GM18907 (cell line): Measurements from ENCODE around the gene DEPDC5.

Experiments
- ATAC-seq: cut with Tn5 transposase; IDR thresholded peaks from one replicate; pipeline ENCODE4 v1.9.1; 2021; ENCODE audit warnings: mild to moderate bottlenecking, moderate library complexity; ENCODE audit not compliant: unreplicated experiment

The DEPDC5 gene

GRCh38 chr22:31944700-31945442, 191.1 kb downstream of the DEPDC5 start:
- peak; percentile 22 for ATAC-seq

DNA sequence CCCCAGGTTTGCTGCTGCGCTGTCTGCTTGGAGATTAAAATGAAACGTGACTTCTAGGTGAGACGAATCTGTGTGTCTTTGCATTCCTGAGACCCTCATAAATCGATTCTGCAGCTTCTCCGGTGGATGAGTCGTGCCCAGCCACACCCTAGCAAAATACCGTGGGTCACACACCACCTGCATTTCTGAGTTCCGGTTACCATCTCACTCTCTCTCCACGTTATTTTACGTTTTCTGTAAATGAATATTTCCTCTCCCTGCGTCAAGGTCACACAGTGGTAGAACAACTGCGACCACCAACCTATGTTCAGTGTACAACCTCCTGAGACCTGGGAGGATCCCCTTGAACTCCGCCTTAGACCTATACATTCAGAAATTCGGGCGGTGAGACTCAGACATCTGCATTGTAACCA, 191.6 kb downstream of the DEPDC5 start:
- ATAC-seq: no peak

GRCh38 chr22:31945971-31946680, 192.3 kb downstream of the DEPDC5 start:
- no peak for ATAC-seq

- ATAC-seq: no peak
These were observed 193.5 kb downstream of the DEPDC5 start for GRCh38 chr22:31947296-31947695.

- ATAC-seq: no peak
These were observed 194.2 kb downstream of the DEPDC5 start for GRCh38 chr22:31948002-31948401.

DNA sequence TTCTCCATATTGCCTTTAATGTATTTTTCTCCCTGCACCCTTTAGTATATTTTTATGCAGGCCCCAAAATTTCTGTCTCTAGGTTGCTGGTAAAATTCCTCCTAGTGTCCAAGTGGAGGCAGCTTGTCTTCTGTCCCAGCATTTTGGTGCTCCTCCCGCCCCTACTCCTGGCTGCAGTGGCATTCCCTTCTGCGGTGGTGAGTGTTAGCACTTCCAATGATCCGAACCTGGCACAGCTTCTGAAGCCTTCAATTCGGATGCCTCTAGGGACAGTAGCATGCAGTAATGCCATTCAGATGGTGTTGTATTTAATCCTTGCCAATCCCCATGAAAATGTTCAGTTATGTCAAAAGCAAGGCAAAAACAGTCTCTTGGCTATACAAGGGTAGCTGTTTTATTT, 196.4 kb downstream of the DEPDC5 start:
- ATAC-seq: no peak

- ATAC-seq: no peak
These were observed 197.6 kb downstream of the DEPDC5 start for GRCh38 chr22:31951194-31952093.

DNA sequence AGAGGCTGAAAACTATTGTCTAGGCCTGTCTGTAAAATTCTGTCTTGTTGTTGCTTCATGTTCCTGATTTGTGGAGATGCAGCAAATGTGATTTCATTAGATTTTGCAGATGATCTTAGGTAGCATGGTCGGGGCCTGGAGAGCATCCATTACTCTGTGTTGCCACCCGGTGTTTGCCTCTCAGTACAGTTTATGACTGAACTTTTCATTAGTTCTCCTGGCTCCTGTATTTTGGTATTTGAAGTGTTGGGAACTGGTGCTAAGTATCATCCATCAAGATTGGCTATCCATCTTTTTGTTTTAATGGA, 198.2 kb downstream of the DEPDC5 start:
- ATAC-seq: no peak

GRCh38 chr22:31952472-31952871, 198.7 kb downstream of the DEPDC5 start:
- no peak for ATAC-seq

DNA sequence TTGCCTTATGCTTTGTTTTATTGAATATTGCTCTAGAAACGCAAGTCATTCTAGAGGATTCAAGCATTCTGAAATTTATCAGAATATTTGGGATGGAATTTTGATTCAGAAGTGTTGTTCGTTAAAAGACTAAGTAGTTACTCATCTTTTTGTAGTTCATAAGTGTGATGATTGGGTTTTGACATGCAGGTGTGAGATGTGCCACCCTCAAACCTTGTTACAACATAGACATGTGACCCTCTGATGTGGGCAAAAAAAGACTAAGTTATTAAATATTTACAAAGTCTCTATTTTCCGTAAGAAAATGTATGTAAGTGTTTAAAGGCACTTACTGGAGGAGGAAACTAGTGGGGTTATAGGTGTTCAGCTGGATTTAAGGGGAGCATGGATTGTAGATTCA, 199.4 kb downstream of the DEPDC5 start:
- no peak for ATAC-seq

DNA sequence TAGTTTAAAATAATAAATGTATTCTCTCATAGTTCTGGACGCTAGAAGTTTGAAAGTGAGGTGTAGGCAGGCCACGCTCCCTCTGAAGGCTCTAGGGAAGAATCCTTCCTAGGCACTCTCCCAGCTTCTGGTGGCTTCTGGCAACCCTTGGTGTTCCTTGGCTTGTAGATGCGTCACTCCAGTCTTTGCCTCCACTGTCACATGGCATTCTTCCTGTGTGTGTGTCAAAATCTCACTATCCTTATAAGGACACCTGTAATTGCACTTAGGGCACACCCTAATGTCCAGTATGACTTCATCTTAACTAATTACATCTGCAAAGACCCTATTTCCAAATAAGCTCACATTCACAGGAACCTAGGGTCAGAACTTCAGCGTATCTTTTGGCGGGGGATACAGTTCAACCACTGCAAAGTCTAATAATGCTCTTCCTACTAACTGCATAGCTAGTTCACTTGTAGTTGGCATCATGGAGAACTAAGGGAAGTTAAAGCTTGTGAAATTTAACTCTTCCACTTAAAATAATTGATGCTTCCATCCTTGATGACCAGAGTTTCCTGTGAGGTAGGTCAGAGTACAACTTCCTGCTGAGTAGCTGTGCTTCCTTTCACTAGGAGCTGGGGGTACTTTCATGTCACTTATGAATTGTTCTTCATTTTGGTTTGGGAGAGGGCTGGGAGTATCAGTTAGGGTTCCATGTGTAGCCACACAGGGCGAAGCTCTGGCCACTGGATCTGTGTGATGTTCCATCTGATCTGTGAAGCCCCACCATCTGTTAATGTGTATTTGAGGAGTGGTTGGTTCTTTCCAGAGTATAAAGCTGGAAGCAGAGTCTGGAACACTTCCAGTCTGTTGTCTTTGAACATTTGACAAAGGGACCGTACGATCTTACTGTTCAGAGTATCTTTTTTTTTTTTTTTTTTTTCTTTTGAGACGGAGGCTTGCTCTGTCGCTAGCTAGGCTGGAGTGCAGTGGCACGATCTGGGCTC, 201.0 kb downstream of the DEPDC5 start:
- no peak for ATAC-seq

GRCh38 chr22:31956360-31956759, 202.5 kb downstream of the DEPDC5 start:
- ATAC-seq: no peak
